NCI-H187 treated with DMSO at 0.1 percent for 48 hours (cell line): Measurements from ENCODE around the gene IPO9.
"Not testable (repeated sequence)": the region's sequence is repeated elsewhere in the genome, so short reads cannot be mapped to it uniquely, and the experiment has no call there.

Source experiments
- DNase-seq: peaks from one replicate; lab custom pipeline; 2025; lab: John Stamatoyannopoulos, UW

Gene IPO9

DNA sequence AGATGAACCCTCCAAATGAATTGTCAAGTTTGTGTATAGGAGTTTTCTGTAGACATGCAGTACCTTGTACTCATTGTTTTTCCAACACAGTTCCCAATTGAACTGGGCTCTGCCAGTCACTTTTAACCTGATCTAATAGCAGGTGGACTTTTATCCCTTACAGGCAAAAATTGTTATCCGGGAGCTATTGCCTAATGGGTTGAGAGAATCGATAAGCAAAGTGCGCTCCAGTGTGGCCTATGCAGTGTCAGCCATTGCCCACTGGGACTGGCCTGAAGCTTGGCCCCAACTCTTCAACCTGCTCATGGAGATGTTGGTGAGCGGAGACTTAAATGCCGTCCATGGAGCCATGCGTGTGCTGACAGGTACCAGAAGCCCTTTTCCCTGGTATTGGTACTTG lies 19.3 kb downstream of the IPO9 start:
- no peak for DNase-seq

- no peak for DNase-seq
Measured at GRCh38 chr1:201849372-201850052, 20.6 kb downstream of the IPO9 start.

GRCh38 chr1:201850053-201850397 lies 21.1 kb downstream of the IPO9 start:
- DNase-seq, result no peak

DNA sequence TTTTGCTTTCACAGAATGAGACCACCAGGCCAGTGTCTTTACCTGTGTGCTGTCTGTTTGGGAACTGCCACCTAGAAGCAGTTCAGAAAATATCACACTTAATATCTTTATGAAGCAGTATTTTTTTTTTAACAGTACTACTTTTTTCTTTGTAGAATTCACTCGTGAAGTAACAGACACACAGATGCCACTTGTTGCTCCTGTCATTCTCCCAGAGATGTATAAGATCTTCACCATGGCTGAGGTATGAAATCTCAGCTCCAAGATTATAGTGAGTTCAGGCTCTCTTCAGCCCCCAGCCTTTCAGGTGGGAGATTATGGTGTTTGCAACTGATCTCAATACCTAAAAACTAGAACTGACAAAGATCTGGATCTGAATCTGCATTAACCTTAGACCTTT lies 23.0 kb downstream of the IPO9 start:
- no peak for DNase-seq

- DNase-seq, result not testable (repeated sequence)
Measured at GRCh38 chr1:201856722-201857121, 27.8 kb downstream of the IPO9 start.

DNA sequence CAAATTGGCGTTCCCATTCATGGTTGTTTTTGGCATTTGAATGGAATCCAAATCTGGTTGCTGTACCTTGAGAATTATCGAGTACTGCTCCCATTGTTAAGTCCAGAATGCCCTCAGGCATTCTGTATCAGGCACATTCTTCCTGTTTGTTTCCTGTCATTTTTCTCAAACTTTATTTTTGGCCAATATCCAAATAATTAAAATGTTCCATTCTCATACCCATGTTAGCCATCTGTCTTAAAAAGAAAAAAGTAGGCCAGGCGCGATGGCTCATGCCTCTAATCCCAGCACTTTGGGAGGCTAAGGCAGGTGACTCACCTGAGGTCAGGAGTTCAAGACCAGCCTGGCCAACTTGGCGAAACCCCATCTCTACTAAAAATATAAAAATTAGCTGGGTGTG lies 30.5 kb downstream of the IPO9 start:
- DNase-seq, result no peak

DNA sequence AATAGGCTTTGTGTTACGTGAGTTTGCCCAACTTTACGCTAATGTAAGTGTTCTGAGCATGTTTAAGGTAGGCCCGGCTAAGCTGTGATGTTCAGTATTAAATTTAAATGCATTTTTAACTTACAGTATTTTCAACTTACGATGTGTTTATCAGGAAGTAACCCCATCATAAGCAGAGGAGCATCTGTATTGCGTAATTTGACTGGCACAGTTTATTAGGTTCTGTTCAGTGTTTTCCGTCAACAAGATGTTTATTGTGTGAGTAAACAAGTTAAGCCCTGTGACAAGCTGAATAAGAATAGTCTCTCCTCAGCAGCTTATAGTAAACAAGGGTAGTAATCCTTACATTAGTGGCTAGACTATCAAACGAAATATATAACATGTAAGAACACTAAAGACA lies 32.5 kb downstream of the IPO9 start:
- DNase-seq, result no peak

DNA sequence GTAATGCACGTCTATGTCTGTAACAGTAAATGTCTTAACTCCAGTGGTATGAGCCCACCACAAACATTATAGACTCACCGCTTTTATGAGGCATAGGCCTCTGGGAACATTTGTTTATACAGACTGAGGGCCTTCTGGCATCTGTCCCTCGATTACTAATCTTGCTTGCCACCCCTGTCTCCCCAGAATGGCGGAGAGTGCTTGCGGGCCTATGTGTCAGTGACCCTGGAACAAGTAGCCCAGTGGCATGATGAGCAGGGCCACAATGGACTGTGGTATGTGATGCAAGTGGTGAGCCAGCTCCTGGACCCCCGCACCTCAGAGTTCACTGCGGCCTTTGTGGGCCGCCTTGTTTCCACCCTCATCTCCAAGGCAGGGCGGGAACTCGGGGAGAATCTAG lies 41.4 kb downstream of the IPO9 start:
- no peak for DNase-seq

DNA sequence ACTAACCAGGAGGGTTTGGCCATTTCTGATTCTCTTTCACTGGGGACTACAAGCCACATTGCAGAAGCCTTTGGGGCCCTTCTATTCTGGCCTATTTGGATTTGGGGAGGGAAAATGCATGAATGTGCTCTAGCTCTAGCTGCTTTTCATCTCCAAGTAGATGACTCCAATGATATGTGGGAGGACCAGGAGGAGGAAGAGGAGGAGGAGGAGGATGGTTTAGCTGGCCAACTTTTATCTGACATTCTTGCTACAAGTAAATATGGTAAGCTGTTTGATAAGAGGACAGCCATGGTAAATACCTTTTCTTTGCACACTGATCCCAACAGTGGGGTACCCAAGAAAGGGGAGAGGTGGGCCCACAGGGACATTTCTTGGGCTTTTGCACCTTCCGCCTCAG lies 45.7 kb downstream of the IPO9 start:
- DNase-seq, result no peak

- DNase-seq, result no peak
Measured at GRCh38 chr1:201876148-201876818, 47.3 kb downstream of the IPO9 start.

DNA sequence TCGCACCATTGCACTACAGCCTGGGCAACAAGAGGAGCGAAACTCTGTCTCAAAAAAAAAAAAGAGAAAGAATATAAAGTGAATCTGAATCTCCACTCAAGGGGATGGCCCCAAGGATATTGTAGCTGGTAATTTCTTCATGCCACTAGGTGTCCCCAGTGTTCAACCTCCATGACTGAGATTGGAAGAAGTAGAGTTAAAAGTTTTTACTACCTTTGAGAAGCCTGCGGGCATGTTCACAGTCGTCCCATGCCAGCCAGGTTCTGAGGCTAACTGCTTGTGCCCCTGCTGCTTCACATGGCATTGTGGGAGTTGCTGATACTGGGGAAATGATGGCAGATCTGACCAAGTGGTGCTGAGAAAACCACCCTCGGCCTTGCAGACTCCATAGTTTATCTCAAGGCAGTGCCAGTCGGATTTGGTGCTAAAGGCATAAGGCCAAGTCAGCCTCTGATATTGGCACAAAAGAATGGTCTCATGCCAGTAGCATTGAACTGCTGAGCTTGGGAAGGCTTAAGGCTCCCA lies 49.0 kb downstream of the IPO9 start:
- DNase-seq, result no peak

DNA sequence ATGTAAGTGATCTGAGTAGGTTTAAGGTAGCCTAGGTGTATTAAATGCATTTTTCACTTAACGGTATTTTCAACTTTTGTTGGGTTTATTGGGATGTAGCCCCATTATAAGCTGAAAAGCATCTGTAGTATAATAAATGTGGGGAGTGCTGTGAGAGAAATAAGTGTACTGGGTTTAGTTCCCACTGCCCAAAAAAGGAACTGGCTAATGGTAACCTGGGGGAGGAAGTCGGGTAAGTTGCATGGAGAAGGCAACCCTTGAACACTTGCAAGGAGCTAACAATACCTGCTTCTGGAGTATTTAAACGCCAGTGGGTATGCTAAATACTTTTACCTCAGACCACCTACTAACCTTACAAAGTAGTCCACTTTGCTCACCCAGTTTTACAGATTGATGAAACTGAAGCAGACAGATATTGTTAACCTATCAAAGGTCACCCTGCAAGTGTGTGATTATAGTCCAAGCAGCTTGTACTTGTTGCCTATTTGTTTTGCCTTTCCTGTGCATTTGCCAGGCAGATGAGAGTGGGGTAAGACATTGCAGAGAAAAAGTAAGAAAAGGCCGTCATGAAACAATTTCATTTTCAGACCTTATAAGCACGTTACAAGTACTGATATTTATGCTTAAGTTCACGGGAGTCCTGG lies 52.1 kb downstream of the IPO9 start:
- no peak for DNase-seq

GRCh38 chr1:201881617-201882016 lies 52.7 kb downstream of the IPO9 start:
- DNase-seq, result no peak

GRCh38 chr1:201882665-201883132 lies 53.7 kb downstream of the IPO9 start:
- DNase-seq, result no peak

- no peak for DNase-seq
Measured at GRCh38 chr1:201883266-201883665, 54.3 kb downstream of the IPO9 start.

DNA sequence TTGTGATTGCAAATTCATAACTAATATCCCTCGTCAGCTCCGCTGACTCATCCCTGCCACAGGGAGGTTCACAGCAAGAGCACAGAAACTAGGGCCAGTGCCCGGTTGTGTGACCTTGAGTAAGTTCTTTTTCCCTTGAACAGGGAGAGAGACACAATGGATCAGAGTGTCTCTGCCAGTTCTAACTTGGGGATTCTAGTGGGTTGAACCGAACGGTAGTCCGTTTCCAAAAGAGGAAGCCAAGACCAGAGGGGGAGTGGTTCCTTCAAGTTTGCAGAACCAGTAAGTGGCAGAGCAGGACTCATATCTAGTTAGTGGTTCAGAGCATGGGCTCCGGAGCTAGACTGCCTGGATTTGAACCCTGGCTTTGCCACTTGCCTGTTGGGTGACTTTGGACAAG lies 54.8 kb downstream of the IPO9 start:
- no peak for DNase-seq

- DNase-seq, result no peak
Measured at GRCh38 chr1:201884425-201884824, 55.5 kb downstream of the IPO9 start.

DNA sequence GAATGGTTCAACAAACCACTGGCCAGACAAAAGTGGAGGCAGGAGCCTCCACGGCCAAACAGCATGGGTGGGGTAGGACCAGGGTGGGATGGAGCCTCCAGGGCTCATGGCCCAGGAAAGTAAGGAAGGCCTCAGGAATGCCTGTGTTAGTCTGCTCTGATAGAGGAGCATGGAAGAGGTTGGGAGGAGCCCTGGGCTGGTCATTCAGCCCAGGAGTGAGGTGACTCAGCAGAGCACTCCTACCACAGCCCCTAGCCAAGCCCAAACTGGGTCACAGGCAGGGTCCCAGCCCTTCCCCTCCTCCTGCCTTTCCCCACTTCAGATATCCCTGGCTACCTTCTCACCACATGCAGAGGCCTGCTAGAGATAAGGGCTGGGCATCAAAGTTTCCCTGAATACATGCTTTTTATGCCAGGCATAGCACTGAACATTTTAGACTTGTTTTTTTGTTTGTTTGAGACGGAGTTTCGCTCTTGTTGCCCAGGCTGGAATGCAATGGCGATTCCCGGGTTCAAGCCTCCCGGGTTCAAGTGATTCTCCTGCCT lies 56.6 kb downstream of the IPO9 start:
- no peak for DNase-seq

- no peak for DNase-seq
Measured at GRCh38 chr1:201886103-201886885, 57.3 kb downstream of the IPO9 start.

DNA sequence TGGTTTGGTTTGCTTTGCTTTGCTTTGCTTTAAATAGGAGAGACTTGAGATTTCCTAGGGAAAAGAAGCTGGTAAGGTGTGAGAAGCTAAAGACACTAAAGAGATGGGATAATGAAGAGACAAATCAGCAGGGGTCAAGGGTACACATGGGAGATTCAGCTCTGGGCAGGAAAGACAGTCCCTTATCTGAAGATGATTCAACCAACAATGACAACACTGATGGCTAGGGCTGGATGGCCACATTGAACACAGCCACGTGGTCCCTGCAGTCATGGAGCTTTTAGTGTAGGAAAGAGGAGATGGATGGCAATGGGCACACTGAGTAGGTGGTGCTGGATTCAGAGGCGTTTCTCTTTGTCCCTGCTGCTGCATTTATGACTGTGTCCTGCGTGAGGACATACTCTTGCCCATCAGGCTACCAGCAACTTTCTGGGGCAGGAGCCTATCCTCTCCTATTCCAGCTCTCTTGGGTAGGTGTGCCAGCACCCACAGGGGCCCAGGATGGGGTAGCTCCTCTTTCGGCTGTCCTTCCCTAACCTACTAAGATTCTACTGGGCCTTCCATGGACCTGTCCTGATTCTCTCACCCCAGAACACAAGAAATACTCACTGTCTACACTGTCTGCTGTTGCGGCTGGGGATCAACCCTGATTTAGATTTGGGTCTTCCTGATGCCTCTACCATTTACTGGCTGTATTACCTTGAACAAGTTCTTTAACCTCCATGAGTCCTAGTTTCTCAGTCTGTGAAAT lies 58.3 kb downstream of the IPO9 start:
- no peak for DNase-seq
